ENCODE results near the gene TUBG2.

The TUBG2 gene

GRCh38 chr17:42677921-42678781 lies 19.1 kb downstream of the TUBG2 start:
- peak; percentile 79 for DNase-seq

GRCh38 chr17:42678951-42679491 lies 19.9 kb downstream of the TUBG2 start:
- peak; percentile 70 for DNase-seq

DNA sequence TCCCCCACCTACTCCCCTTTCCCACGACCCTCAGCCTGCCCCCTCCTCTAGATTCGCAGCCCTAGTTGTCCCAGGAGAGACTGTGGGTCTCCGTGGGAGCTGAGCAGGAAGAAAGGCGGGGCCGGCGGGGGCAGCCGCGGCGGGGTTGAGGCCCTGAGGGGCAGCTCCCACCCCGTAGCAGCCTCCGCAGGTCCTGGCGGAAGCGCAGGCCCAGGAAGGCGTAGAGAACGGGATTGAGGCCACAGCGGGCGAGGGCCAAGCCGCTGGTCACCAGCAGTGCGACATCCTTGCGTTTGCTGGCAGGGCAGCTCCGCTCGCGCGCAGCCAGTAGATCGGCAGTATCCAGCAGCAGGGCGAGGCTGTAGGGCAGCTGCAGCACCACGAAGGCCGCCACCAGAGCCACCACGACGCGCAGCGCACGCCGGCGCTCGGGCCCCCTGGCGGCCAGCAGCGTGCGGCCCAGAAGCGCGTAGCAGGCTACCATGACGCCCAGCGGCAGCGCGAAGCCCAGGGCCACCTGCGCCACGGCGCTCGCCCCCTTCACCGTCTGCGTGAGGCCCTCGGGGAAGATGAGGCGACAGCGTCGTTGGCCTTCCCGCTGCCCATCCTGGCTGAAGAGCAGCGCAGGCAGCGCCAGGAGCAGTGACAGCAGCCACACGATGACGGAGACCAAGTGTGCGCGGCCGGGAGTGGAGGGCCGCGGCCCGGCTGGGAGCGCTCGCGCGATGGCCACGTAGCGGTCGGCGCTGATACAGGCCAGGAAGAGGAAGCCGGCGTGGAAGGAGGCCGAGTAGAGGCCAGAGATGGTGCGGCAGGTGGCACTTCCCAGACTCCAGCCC lies 20.6 kb downstream of the TUBG2 start:
- peak; percentile 78 for DNase-seq

DNA sequence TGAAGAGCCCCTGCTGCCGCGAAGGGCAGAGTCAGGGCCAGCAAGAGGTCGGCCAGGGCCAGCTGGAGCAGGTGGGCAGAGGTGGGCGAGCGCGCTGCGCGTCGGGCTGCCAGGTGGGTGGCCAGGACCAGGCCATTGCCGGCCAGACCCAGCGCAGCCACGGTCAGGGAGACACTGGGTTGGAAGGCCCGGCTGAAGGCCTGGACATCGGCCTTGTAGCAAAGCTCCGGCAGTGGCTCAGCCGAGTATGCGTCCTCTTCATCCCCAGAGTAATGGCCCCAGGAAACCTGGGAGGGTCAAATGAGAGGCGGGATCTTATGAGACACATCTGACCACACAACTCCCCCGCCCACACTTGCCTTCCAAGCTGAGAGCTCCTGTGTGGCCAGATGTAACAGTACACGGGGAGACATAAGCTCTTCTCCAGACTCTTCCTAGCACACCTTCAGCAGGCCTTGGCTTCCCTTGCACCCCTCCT lies 21.3 kb downstream of the TUBG2 start:
- no peak for DNase-seq

GRCh38 chr17:42681976-42682721 lies 23.1 kb downstream of the TUBG2 start, which contains the start of gene CNTNAP1:
CNTNAP1 (plus strand) TSS chr17:42682531; CDS start chr17:42682830, 299 bp downstream.
- peak; percentile 56 for DNase-seq

DNA sequence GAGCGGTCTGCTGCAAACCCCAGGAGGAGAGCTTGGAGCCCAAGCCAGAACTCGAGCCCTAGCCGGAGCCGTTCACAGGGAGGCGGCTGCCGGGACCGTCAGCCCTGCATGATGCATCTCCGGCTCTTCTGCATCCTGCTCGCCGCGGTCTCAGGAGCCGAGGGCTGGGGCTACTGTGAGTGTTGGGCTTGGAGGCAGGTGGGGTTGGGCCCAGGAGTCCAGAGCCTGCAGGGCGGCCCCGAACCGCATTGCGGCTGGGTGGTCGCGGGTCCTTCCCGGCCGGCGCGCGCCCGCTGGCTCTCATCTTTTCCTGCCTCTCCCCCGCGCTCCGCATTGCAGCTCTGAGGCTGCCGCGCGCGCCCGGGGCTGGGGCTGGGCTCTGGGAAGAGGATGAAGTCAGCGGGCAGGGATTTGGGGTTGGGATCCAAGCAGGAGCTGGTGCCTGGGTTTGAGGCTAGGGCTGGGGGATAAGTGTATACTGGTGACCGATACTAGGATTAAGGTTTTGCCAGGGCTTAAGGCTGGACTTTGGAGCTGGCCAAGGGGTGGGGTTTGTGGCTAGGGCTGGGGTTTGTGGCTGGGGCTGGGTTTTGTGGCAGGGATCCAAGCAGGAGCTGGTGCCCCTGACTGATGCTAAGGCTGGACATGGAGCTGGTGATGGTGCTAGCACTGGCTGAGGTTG lies 23.8 kb downstream of the TUBG2 start:
- no peak for DNase-seq

- no peak for DNase-seq
Measured at GRCh38 chr17:42683407-42684034, 24.4 kb downstream of the TUBG2 start.

- DNase-seq, result no peak
Measured at GRCh38 chr17:42684929-42685556, 26.0 kb downstream of the TUBG2 start.

DNA sequence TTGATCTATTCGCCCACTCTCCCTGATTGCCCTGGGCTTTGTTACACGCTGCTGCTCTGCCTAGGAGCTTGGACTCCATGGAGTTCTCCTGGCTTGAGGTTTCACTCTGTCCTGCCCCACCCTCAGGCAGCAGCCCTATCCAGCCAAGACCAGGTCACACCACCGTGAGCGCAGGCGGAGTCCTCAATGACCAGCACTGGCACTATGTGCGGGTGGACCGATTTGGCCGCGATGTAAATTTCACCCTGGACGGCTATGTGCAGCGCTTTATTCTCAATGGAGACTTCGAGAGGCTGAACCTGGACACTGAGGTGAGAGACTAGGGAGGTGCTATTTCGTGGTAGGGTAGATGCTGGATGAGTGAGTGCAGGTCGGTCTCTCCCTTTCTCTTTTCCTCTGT lies 26.7 kb downstream of the TUBG2 start:
- no peak for DNase-seq

GRCh38 chr17:42686520-42687128 lies 27.5 kb downstream of the TUBG2 start:
- DNase-seq, result no peak

- no peak for DNase-seq
Measured at GRCh38 chr17:42687707-42688320, 28.7 kb downstream of the TUBG2 start.

- DNase-seq, result no peak
Measured at GRCh38 chr17:42690596-42690995, 31.5 kb downstream of the TUBG2 start.

DNA sequence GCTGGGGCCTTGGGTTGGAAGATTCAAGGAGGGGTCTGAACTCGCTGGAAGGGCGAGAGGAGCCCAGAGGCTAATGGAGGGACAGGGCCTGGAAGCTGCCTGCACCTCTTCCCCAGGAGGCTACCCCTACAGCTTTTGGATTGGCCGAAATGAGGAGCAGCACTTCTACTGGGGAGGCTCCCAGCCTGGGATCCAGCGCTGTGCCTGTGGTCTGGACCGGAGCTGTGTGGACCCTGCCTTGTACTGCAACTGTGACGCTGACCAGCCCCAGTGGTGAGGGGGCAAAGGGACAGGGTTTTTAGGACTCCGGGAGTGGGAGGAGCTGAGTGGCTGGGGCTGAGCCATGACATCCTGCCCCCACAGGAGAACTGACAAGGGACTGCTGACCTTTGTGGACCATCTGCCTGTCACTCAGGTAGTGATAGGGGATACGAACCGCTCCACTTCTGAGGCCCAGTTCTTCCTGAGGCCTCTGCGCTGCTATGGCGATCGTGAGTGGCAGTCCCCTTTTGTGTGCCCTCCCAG lies 32.0 kb downstream of the TUBG2 start:
- DNase-seq, result no peak

GRCh38 chr17:42692489-42692888 lies 33.4 kb downstream of the TUBG2 start:
- DNase-seq, result no peak

DNA sequence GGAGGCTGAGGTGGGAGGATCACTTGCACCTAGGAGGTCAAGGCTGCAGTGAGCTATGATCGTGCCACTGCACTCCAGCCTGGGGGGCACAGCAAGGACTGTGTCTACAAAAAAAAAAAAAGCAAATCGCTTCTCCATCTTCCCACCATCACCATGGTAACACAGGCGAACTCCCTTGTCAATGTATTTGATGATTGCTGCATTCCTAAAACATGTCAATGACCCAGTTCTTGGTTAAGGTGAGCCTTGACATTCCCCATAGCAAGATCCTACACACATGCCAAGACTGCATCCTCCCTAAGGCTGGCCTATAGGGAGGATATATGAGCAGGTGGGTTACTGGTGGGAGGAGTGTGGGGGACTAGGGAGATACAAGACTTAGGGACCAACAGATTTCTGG lies 35.4 kb downstream of the TUBG2 start:
- DNase-seq, result no peak

- no peak for DNase-seq
Measured at GRCh38 chr17:42695500-42695899, 36.4 kb downstream of the TUBG2 start.

GRCh38 chr17:42697108-42697811 lies 38.2 kb downstream of the TUBG2 start:
- no peak for DNase-seq

DNA sequence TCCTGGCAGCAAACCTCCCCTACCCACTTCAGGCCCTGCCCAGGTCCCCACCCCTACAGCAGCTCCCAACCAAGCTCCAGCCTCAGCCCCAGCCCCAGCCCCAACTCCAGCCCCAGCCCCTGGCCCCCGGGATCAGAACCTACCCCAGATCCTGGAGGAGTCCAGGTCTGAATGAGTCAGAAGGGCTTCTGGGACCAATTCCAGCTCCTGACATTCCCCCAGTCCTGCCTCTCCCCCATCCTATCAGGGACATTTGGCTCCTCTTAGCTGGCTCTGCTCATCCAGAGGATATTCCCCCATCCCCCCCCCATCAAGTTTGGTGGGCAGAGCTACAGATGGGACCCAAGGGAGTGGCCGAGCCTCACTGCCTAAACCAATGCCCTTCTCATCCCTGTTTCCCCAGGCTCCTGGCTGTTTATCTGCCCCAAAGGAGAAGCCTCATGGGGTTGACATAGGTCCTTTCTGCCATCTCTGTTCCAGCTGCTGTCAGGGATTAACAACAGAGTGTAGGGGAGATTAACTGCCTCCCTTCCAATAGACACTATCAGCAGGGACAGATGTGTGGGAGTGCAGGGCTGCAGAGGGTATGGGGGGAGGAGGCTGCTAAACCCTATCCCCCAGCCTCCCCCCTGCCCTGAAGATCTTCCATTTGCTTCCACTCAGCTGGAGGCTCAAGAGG lies 39.8 kb downstream of the TUBG2 start:
- no peak for DNase-seq

DNA sequence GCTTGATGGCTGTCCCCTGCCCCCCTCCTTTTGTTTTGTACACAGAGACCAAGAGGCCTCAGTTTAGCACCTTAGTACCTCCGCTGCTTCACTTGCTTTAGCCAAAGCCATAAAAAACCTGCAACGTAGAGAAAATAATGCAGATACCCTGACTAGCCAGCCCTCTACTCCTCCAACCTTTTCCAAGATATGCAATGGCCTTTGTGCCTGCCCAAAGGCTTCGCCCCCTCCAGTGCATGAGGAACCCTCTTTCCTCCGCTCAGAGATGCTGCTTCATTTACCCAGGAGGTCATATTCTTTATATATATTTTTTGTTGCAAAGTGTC lies 40.3 kb downstream of the TUBG2 start:
- DNase-seq, result no peak

Data from inflammatory macrophage treated with lipopolysaccharide for 4 hours (primary cell).